Measurements from ENCODE around the gene PRKN.
A peak's percentile ranks its signal among the peaks of the same experiment; 100 is the strongest.

The PRKN gene

GRCh38 chr6:162615016-162615705, 112.4 kb downstream of the PRKN start:
- peak; percentile 1 for DNase-seq (ENCODE audit: low read depth)

GRCh38 chr6:162613310-162613709, 114.3 kb downstream of the PRKN start:
- no peak for DNase-seq (ENCODE audit: low read depth)

GRCh38 chr6:162612613-162613012, 115.0 kb downstream of the PRKN start:
- no peak for DNase-seq (ENCODE audit: low read depth)

- DNase-seq (ENCODE audit: low read depth) = no peak
These were observed 117.2 kb downstream of the PRKN start for GRCh38 chr6:162610351-162610750.

GRCh38 chr6:162605881-162606280, 121.7 kb downstream of the PRKN start:
- no peak for DNase-seq (ENCODE audit: low read depth)

- no peak for DNase-seq (ENCODE audit: low read depth)
These were observed 124.1 kb downstream of the PRKN start for GRCh38 chr6:162603231-162604015.

GRCh38 chr6:162602759-162603158, 124.8 kb downstream of the PRKN start:
- DNase-seq (ENCODE audit: low read depth) = no peak

- DNase-seq (ENCODE audit: low read depth) = no peak
These were observed 130.9 kb downstream of the PRKN start for GRCh38 chr6:162596676-162597075.

- no peak for DNase-seq (ENCODE audit: low read depth)
These were observed 136.0 kb downstream of the PRKN start for GRCh38 chr6:162591517-162591916.

GRCh38 chr6:162581988-162582780, 145.4 kb downstream of the PRKN start:
- DNase-seq (ENCODE audit: low read depth) = no peak

- DNase-seq (ENCODE audit: low read depth) = no peak
These were observed 146.9 kb downstream of the PRKN start for GRCh38 chr6:162580619-162581018.

- DNase-seq (ENCODE audit: low read depth) = peak; percentile 4
These were observed 151.6 kb downstream of the PRKN start for GRCh38 chr6:162576016-162576415.

GRCh38 chr6:162572240-162572639, 155.3 kb downstream of the PRKN start:
- DNase-seq (ENCODE audit: low read depth) = no peak

- no peak for DNase-seq (ENCODE audit: low read depth)
These were observed 159.3 kb downstream of the PRKN start for GRCh38 chr6:162568266-162568665.

- DNase-seq (ENCODE audit: low read depth) = no peak
These were observed 165.5 kb downstream of the PRKN start for GRCh38 chr6:162562041-162562440.

- no peak for DNase-seq (ENCODE audit: low read depth)
These were observed 166.7 kb downstream of the PRKN start for GRCh38 chr6:162560891-162561290.

- no peak for DNase-seq (ENCODE audit: low read depth)
These were observed 173.0 kb downstream of the PRKN start for GRCh38 chr6:162554531-162554930.

GRCh38 chr6:162546905-162547304, 180.7 kb downstream of the PRKN start:
- no peak for DNase-seq (ENCODE audit: low read depth)

GRCh38 chr6:162543221-162543620, 184.3 kb downstream of the PRKN start:
- DNase-seq (ENCODE audit: low read depth) = no peak

GRCh38 chr6:162541019-162541601, 186.5 kb downstream of the PRKN start:
- DNase-seq (ENCODE audit: low read depth) = no peak

GRCh38 chr6:162539321-162539720, 188.2 kb downstream of the PRKN start:
- no peak for DNase-seq (ENCODE audit: low read depth)

GRCh38 chr6:162538643-162539064, 188.9 kb downstream of the PRKN start:
- no peak for DNase-seq (ENCODE audit: low read depth)

Measured in iris pigment epithelial cell (primary cell).